ENCODE measurements around the gene FAM20C.

The FAM20C gene

GRCh38 chr7:170551-171363, 21.6 kb upstream of the FAM20C start:
- Histone ChIP-seq H3K27ac (ENCODE audit: low read depth, low read length) (no peak overlapping the region), H3K27me3 (ENCODE audit: control insufficient read depth in 1 of 2, insufficient read depth in 2 of 2, low read length in 2 of 2) (no peaks in the 10 kb centered on the region), H3K9ac (ENCODE audit: low read length) (no peak overlapping the region), H3K36me3 (ENCODE audit: insufficient read depth, low read length) (no peaks in the 10 kb centered on the region), H3K9me3 (ENCODE audit: low read length) (no peaks in the 10 kb centered on the region), H3K4me1 (ENCODE audit: insufficient read depth, low read length) (peaks cover 17% of the 10 kb centered on the region), H3K4me3 (ENCODE audit: low read depth in 1 of 2, low read length in 2 of 2) (no peak overlapping the region)

GRCh38 chr7:171364-171904, 20.9 kb upstream of the FAM20C start:
- H3K27ac ChIP-seq (ENCODE audit: low read depth, low read length) = no peak overlapping the region
- H3K36me3 ChIP-seq (ENCODE audit: insufficient read depth, low read length) = no peaks in the 10 kb centered on the region
- no peaks in the 10 kb centered on the region for H3K27me3 ChIP-seq (ENCODE audit: control insufficient read depth in 1 of 2, insufficient read depth in 2 of 2, low read length in 2 of 2)
- no peak overlapping the region for H3K9ac ChIP-seq (ENCODE audit: low read length)
- no peak overlapping the region for H3K4me3 ChIP-seq (ENCODE audit: low read depth in 1 of 2, low read length in 2 of 2)
- H3K4me1 ChIP-seq (ENCODE audit: insufficient read depth, low read length) = peaks cover 17% of the 10 kb centered on the region
- no peaks in the 10 kb centered on the region for H3K9me3 ChIP-seq (ENCODE audit: low read length)

- H3K36me3 ChIP-seq (ENCODE audit: insufficient read depth, low read length) = no peaks in the 10 kb centered on the region
- no peak overlapping the region for H3K9ac ChIP-seq (ENCODE audit: low read length)
- H3K4me3 ChIP-seq (ENCODE audit: low read depth in 1 of 2, low read length in 2 of 2) = no peak overlapping the region
- no peaks in the 10 kb centered on the region for H3K9me3 ChIP-seq (ENCODE audit: low read length)
- H3K27ac ChIP-seq (ENCODE audit: low read depth, low read length) = no peak overlapping the region
- H3K4me1 ChIP-seq (ENCODE audit: insufficient read depth, low read length) = peaks cover 17% of the 10 kb centered on the region
- no peaks in the 10 kb centered on the region for H3K27me3 ChIP-seq (ENCODE audit: control insufficient read depth in 1 of 2, insufficient read depth in 2 of 2, low read length in 2 of 2)
Observed at GRCh38 chr7:171912-172515, 20.4 kb upstream of the FAM20C start.

- H3K27ac ChIP-seq (ENCODE audit: low read depth, low read length) = no peak overlapping the region
- H3K36me3 ChIP-seq (ENCODE audit: insufficient read depth, low read length) = no peaks in the 10 kb centered on the region
- H3K4me1 ChIP-seq (ENCODE audit: insufficient read depth, low read length) = peaks cover 17% of the 10 kb centered on the region
- H3K27me3 ChIP-seq (ENCODE audit: control insufficient read depth in 1 of 2, insufficient read depth in 2 of 2, low read length in 2 of 2) = no peaks in the 10 kb centered on the region
- H3K9me3 ChIP-seq (ENCODE audit: low read length) = no peaks in the 10 kb centered on the region
- no peak overlapping the region for H3K9ac ChIP-seq (ENCODE audit: low read length)
- H3K4me3 ChIP-seq (ENCODE audit: low read depth in 1 of 2, low read length in 2 of 2) = no peak overlapping the region
Observed at GRCh38 chr7:173209-173918, 19.0 kb upstream of the FAM20C start.

GRCh38 chr7:174716-175115, 17.7 kb upstream of the FAM20C start:
- Histone ChIP-seq H3K4me3 (ENCODE audit: low read depth in 1 of 2, low read length in 2 of 2) (no peak overlapping the region), H3K27ac (ENCODE audit: low read depth, low read length) (peak overlapping the region; percentile 67), H3K36me3 (ENCODE audit: insufficient read depth, low read length) (no peaks in the 10 kb centered on the region), H3K9ac (ENCODE audit: low read length) (no peak overlapping the region), H3K4me1 (ENCODE audit: insufficient read depth, low read length) (peaks cover 17% of the 10 kb centered on the region), H3K27me3 (ENCODE audit: control insufficient read depth in 1 of 2, insufficient read depth in 2 of 2, low read length in 2 of 2) (no peaks in the 10 kb centered on the region), H3K9me3 (ENCODE audit: low read length) (no peaks in the 10 kb centered on the region)

GRCh38 chr7:175955-176354, 16.4 kb upstream of the FAM20C start:
- Histone ChIP-seq H3K4me3 (ENCODE audit: low read depth in 1 of 2, low read length in 2 of 2) (no peak overlapping the region), H3K4me1 (ENCODE audit: insufficient read depth, low read length) (peaks cover 17% of the 10 kb centered on the region), H3K36me3 (ENCODE audit: insufficient read depth, low read length) (no peaks in the 10 kb centered on the region), H3K27me3 (ENCODE audit: control insufficient read depth in 1 of 2, insufficient read depth in 2 of 2, low read length in 2 of 2) (no peaks in the 10 kb centered on the region), H3K9ac (ENCODE audit: low read length) (no peak overlapping the region), H3K9me3 (ENCODE audit: low read length) (no peaks in the 10 kb centered on the region), H3K27ac (ENCODE audit: low read depth, low read length) (no peak overlapping the region)

GRCh38 chr7:176381-176780, 16.0 kb upstream of the FAM20C start:
- no peak overlapping the region for H3K9ac ChIP-seq (ENCODE audit: low read length)
- no peak overlapping the region for H3K27ac ChIP-seq (ENCODE audit: low read depth, low read length)
- no peaks in the 10 kb centered on the region for H3K9me3 ChIP-seq (ENCODE audit: low read length)
- H3K27me3 ChIP-seq (ENCODE audit: control insufficient read depth in 1 of 2, insufficient read depth in 2 of 2, low read length in 2 of 2) = no peaks in the 10 kb centered on the region
- H3K4me3 ChIP-seq (ENCODE audit: low read depth in 1 of 2, low read length in 2 of 2) = no peak overlapping the region
- H3K4me1 ChIP-seq (ENCODE audit: insufficient read depth, low read length) = peaks cover 17% of the 10 kb centered on the region
- H3K36me3 ChIP-seq (ENCODE audit: insufficient read depth, low read length) = no peaks in the 10 kb centered on the region

- Histone ChIP-seq H3K9ac (ENCODE audit: low read length) (no peak overlapping the region), H3K27me3 (ENCODE audit: control insufficient read depth in 1 of 2, insufficient read depth in 2 of 2, low read length in 2 of 2) (no peaks in the 10 kb centered on the region), H3K4me3 (ENCODE audit: low read depth in 1 of 2, low read length in 2 of 2) (no peak overlapping the region), H3K4me1 (ENCODE audit: insufficient read depth, low read length) (peaks cover 17% of the 10 kb centered on the region), H3K9me3 (ENCODE audit: low read length) (no peaks in the 10 kb centered on the region), H3K36me3 (ENCODE audit: insufficient read depth, low read length) (no peaks in the 10 kb centered on the region), H3K27ac (ENCODE audit: low read depth, low read length) (no peak overlapping the region)
Observed at GRCh38 chr7:176786-177459, 15.4 kb upstream of the FAM20C start.

GRCh38 chr7:178444-178843, 13.9 kb upstream of the FAM20C start:
- no peak overlapping the region for H3K27ac ChIP-seq (ENCODE audit: low read depth, low read length)
- no peaks in the 10 kb centered on the region for H3K9me3 ChIP-seq (ENCODE audit: low read length)
- no peaks in the 10 kb centered on the region for H3K36me3 ChIP-seq (ENCODE audit: insufficient read depth, low read length)
- no peaks in the 10 kb centered on the region for H3K27me3 ChIP-seq (ENCODE audit: control insufficient read depth in 1 of 2, insufficient read depth in 2 of 2, low read length in 2 of 2)
- no peak overlapping the region for H3K4me3 ChIP-seq (ENCODE audit: low read depth in 1 of 2, low read length in 2 of 2)
- peaks cover 17% of the 10 kb centered on the region for H3K4me1 ChIP-seq (ENCODE audit: insufficient read depth, low read length)
- no peak overlapping the region for H3K9ac ChIP-seq (ENCODE audit: low read length)

GRCh38 chr7:179209-179681, 13.1 kb upstream of the FAM20C start:
- Histone ChIP-seq H3K9me3 (ENCODE audit: low read length) (no peaks in the 10 kb centered on the region), H3K4me3 (ENCODE audit: low read depth in 1 of 2, low read length in 2 of 2) (no peak overlapping the region), H3K4me1 (ENCODE audit: insufficient read depth, low read length) (peaks cover 13% of the 10 kb centered on the region), H3K27ac (ENCODE audit: low read depth, low read length) (no peak overlapping the region), H3K36me3 (ENCODE audit: insufficient read depth, low read length) (no peaks in the 10 kb centered on the region), H3K27me3 (ENCODE audit: control insufficient read depth in 1 of 2, insufficient read depth in 2 of 2, low read length in 2 of 2) (no peaks in the 10 kb centered on the region), H3K9ac (ENCODE audit: low read length) (no peak overlapping the region)
